Right lobe of liver (tissue), 6 donors: ENCODE results near the gene MARF1. TPM values are rescaled to one million over a fixed set of nuclear protein-coding genes. Genes with fewer than 3 reads are reported as not detected.

Source experiments
- ATAC-seq, 4 donors: fragments of 200-7000 bp; cut with Tn5 transposase; one replicate each; pipeline ENCODE4 v1.9.1; 2020; ENCODE audit warnings: mild to moderate bottlenecking in 4 of 4, moderate library complexity in 4 of 4
- DNase-seq, 3 donors: peaks; one replicate each; pipeline ENCODE4 v3.0.0-alpha.2; 2020
- H3K27ac ChIP-seq, 3 donors: fragments of 200-600 bp; one replicate each; pipeline ENCODE4 v1.8.0; 2022
- H3K27me3 ChIP-seq, 2 donors: fragments of 200-600 bp; one replicate each; pipeline ENCODE4 v1.8.0; 2022
- H3K36me3 ChIP-seq, 4 donors: fragments of 200-600 bp; sonication (generic) in 1 of 4; one replicate each; pipeline versions ENCODE4 v1.5.1 to v1.8.0; 2017 to 2022; ENCODE audit warnings: control low read depth in 1 of 4
- H3K4me1 ChIP-seq, 4 donors: fragments of 200-600 bp; sonication (generic) in 1 of 4; one replicate each; pipeline versions ENCODE4 v1.5.1 to v1.8.0; 2017 to 2022; ENCODE audit warnings: control low read depth in 1 of 4
- H3K4me3 ChIP-seq, 3 donors: fragments of 200-600 bp; one replicate each; pipeline ENCODE4 v1.8.0; 2022
- H3K9me3 ChIP-seq, 4 donors: fragments of 200-600 bp; sonication (generic) in 1 of 4; one replicate each; pipeline versions ENCODE4 v1.5.1 to v1.8.0; 2017 to 2022; ENCODE audit warnings: control low read depth in 1 of 4
- CTCF ChIP-seq, 4 donors: fragments of 200-600 bp in 3 of 4; fragments of 450-650 bp in 1 of 4; IDR thresholded peaks; one replicate each; pipeline versions ENCODE4 v1.5.1 to v1.8.0; 2016 to 2022; ENCODE audit warnings: antibody characterized with exemption in 4 of 4, mild to moderate bottlenecking in 2 of 4
- POLR2A ChIP-seq: fragments of 450-650 bp; IDR thresholded peaks from one replicate; pipeline ENCODE4 v1.6.1; 2017; ENCODE audit warnings: antibody characterized with exemption, mild to moderate bottlenecking
- WGBS: methylation state at CpG from one replicate; pipeline ENCODE4 v1.1.6; 2018; ENCODE audit warnings: low coverage, low lambda C conversion rate; ENCODE audit not compliant: insufficient coverage; ENCODE audit errors: missing lambda C conversion rate; 5-methylcytosine and 5-hydroxymethylcytosine counted together
- intact Hi-C, 2 donors: fragments of 100-400 bp; cut with DNase I; formaldehyde crosslinking; loops; one replicate each; pipeline versions ENCODE4 v1.11.2 to v1.14.1; 2022
- total RNA-seq, 6 experiments: library from RNA; depleted of rRNA in 2 of 6; stranded (reverse); fragments of >200 nt in 2 of 6; fragmentation: NEBNext Ultra II Directional in 3 of 6; extraction: Animal tissue kit (Norgen Biotek cat#: 25700) in 3 of 6; gene quantifications; one replicate each; pipeline versions ENCODE4 v1.1.0 to v1.2.4, GENCODE V29; 2016 to 2023
- donor health status: DM: no; HTN: yes; CAD: no.
- donor health status: DM: no; HTN: no; CAD: no.
- donor health status: DM: no; HTN: no; CAD: no.
- donor health status: DM: no; HTN: yes; CAD: no.
- donor health status: DM: no; HTN: yes; CAD: no.

MARF1 gene
- total RNA-seq, 6 experiments from 2014 or later: 17.2 to 44.2 (median 31.2) TPM

- 77% methylated on average over 4 of the region's 4 CpGs for WGBS
- peaks cover 0 to 34% (median 5%) of the 10 kb centered on the region in 4 donors for H3K4me1 ChIP-seq
- no peak for ATAC-seq
- H3K9me3 ChIP-seq: no peaks in the 10 kb centered on the region
- no peak for TF ChIP-seq CTCF (IDR thresholded peaks at IDR 0.05)
- TF ChIP-seq POLR2A: no peak
- no peak for DNase-seq
- peak overlapping the region in 1 of 3 donors; percentile 99 for H3K27ac ChIP-seq
- peaks cover 0 to 31% (median 17%) of the 10 kb centered on the region in 4 donors for H3K36me3 ChIP-seq
- intact Hi-C loops: no loop called here
- no peaks in the 10 kb centered on the region for H3K27me3 ChIP-seq
- H3K4me3 ChIP-seq: no peak overlapping the region
Observed at GRCh38 chr16:15640966-15641365, 2.0 kb downstream of the MARF1 start.

GRCh38 chr16:15639061-15639568, 3.8 kb downstream of the MARF1 start:
- TF ChIP-seq CTCF (IDR thresholded peaks at IDR 0.05): no peak
- no peak for TF ChIP-seq POLR2A

GRCh38 chr16:15636392-15636873, 6.5 kb downstream of the MARF1 start:
- Histone ChIP-seq H3K9me3 (no peaks in the 10 kb centered on the region), H3K27ac (no peak overlapping the region), H3K27me3 (no peaks in the 10 kb centered on the region), H3K4me3 (no peak overlapping the region), H3K36me3 (peaks cover 8 to 69% (median 29%) of the 10 kb centered on the region in 4 donors), H3K4me1 (peaks cover 0 to 20% (median 2%) of the 10 kb centered on the region in 4 donors)
- intact Hi-C loops: no loop called here
- no peak for DNase-seq
- peak in 1 of 4 donors; percentile 19 for ATAC-seq
- TF ChIP-seq CTCF (IDR thresholded peaks at IDR 0.05): no peak
- no peak for TF ChIP-seq POLR2A

More at GRCh38 chr16:15639061-15639568, 3.8 kb downstream of the MARF1 start:
- Histone ChIP-seq H3K36me3 (peaks cover 8 to 47% (median 28%) of the 10 kb centered on the region in 4 donors), H3K9me3 (no peaks in the 10 kb centered on the region), H3K27ac (no peak overlapping the region), H3K27me3 (no peaks in the 10 kb centered on the region), H3K4me3 (no peak overlapping the region), H3K4me1 (peaks cover 0 to 33% (median 5%) of the 10 kb centered on the region in 4 donors)
- 79% methylated on average over 11 of the region's 11 CpGs for WGBS
- ATAC-seq: no peak
- no peak for DNase-seq
- intact Hi-C loops: no loop called here

GRCh38 chr16:15635926-15636325, 7.0 kb downstream of the MARF1 start:
- TF ChIP-seq POLR2A: no peak
- TF ChIP-seq CTCF (IDR thresholded peaks at IDR 0.05): no peak
- 87% methylated on average over 8 of the region's 9 CpGs for WGBS
- Histone ChIP-seq H3K27me3 (no peaks in the 10 kb centered on the region), H3K4me3 (no peak overlapping the region), H3K9me3 (no peaks in the 10 kb centered on the region), H3K27ac (no peak overlapping the region), H3K4me1 (peaks cover 0 to 15% (median 0%) of the 10 kb centered on the region in 4 donors), H3K36me3 (peaks cover 8 to 74% (median 31%) of the 10 kb centered on the region in 4 donors)
- no peak for DNase-seq
- intact Hi-C loops: no loop called here
- no peak for ATAC-seq
